Measurements from ENCODE around the gene GATA2. TPM values are rescaled to one million over a fixed set of nuclear protein-coding genes. Genes with fewer than 3 reads are reported as not detected.

Gene GATA2
- not detected in 2 replicates for total RNA-seq

DNA sequence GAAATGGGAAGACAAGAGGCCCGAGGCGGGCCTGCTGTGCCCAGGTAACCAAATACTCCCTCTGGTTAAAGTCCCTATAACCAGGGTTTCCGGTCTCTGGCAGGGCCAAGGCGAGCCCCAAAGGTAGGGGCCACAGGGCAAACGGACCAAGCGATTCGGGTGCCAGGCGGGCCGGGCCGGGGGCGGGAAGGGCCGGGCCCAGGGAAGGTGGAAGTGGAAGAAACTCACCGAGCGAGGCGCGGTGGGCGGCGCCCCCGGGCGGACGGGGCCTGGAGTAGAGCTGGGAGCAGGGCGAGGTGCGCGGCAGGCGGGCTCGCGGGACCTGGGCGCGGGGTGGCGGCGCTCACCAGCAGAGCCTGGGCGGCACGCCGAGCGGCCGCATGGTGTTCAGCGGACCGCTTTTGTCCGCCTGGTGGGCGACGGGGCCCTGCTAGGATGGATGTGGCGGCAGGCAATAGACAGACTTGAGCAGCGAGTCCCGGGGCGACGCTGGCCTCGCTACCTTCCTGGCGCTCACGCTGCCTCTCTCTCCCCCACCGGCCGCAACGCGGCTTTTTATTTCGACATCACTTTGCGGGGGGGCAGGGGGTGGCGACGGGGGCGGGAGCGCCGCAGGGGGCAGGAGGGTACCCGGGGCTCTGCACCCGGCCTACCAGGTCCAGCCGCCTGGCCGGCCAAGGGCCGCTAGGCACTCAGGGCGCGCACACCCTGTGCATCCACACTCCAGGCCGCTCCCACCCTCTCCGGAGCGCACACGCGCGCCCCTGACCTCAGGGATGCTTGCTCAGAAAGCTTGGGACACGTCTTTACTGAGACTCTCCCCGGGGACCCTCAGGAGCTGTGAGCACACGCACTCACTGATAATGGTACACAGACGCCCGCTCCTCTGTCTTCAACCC is at the start of gene GATA2:
TSS of gene GATA2 (minus strand) at position 531 of the 899 bp plus-strand sequence. CDS start 6,170 bp downstream, outside the sequence.
- H3K36me3 Mint-ChIP-seq (ENCODE audit: low read depth), result no peaks in the 10 kb centered on the region
- H3K4me3 Mint-ChIP-seq, result peak within 1 kb of the TSS; percentile 35
- ATAC-seq (ENCODE audit: low read depth) (no peak), DNase-seq (peak; percentile 35)
- peaks cover 57% of the 10 kb centered on the region for H3K27me3 Mint-ChIP-seq
- H3K4me1 Mint-ChIP-seq, result peaks cover 38% of the 10 kb centered on the region
- TF ChIP-seq, protein P1, sequence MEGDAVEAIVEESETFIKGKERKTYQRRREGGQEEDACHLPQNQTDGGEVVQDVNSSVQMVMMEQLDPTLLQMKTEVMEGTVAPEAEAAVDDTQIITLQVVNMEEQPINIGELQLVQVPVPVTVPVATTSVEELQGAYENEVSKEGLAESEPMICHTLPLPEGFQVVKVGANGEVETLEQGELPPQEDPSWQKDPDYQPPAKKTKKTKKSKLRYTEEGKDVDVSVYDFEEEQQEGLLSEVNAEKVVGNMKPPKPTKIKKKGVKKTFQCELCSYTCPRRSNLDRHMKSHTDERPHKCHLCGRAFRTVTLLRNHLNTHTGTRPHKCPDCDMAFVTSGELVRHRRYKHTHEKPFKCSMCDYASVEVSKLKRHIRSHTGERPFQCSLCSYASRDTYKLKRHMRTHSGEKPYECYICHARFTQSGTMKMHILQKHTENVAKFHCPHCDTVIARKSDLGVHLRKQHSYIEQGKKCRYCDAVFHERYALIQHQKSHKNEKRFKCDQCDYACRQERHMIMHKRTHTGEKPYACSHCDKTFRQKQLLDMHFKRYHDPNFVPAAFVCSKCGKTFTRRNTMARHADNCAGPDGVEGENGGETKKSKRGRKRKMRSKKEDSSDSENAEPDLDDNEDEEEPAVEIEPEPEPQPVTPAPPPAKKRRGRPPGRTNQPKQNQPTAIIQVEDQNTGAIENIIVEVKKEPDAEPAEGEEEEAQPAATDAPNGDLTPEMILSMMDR (IDR thresholded peaks at IDR 0.05), result no peak
- H3K27ac Mint-ChIP-seq, result no peak within 1 kb of the TSS
- intact Hi-C loops (cut with micrococcal nuclease), result loop anchor here (5.0 kb wide), 1 partner anchor 114 kb away; no protein-coding TSS in a partner anchor
- ChIA-PET POLR2A (no interaction called here), CTCF (no interaction called here)
- H3K9me3 Mint-ChIP-seq, result no peaks in the 10 kb centered on the region

DNA sequence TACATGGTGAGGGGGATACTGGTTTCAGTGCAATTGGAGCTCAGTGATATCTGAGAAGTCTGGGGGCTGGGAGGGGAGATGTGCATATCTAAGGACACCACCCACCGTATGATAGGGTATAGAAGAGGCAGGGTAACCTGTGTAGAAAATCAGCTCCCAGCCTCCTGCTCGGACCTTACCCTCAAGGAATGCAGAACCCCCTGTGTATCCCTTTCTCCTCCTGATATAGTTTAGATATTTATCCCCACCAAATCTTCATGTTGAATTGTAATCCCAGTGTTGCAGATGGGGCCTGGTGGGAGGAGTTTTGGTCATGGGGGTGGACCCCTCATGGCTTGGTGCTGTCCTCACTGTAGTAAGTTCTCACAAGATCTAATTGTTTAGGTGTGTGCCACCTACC is 48.2 kb upstream of the GATA2 start:
- DNase-seq, result no peak
- TF ChIP-seq, protein P1 (IDR thresholded peaks at IDR 0.05), result no peak
- H3K4me3 Mint-ChIP-seq, result no peak overlapping the region
- ChIA-PET CTCF (no interaction called here), POLR2A (no interaction called here)
- intact Hi-C loops (cut with micrococcal nuclease), result no loop called here
- no peak overlapping the region for H3K27ac Mint-ChIP-seq
- peaks cover 24% of the 10 kb centered on the region for H3K27me3 Mint-ChIP-seq
- no peaks in the 10 kb centered on the region for H3K4me1 Mint-ChIP-seq
- no peak for ATAC-seq (ENCODE audit: low read depth)
- H3K36me3 Mint-ChIP-seq (ENCODE audit: low read depth), result no peaks in the 10 kb centered on the region
- peaks cover 11% of the 10 kb centered on the region for H3K9me3 Mint-ChIP-seq

DNA sequence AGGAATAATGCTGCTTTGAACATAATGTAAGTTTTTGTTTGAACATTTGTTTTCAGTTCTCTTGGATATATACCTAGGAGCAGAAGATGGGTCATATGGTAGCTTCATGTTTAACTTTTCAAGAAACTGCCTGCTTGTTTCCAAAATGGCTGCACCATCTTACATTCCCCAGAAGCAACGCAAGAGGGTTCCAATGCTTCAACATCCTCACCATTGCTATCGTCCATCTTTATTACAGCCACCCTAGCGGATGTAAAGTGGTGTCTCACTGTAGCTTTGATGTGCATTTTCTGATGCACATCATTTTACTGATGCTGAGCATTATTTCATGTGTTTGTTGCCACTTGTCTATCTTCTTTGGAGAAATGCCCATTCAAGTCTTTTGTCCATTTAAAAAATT is 46.4 kb upstream of the GATA2 start:
- H3K27me3 Mint-ChIP-seq, result peaks cover 34% of the 10 kb centered on the region
- no peaks in the 10 kb centered on the region for H3K4me1 Mint-ChIP-seq
- H3K27ac Mint-ChIP-seq, result no peak overlapping the region
- no peak for ATAC-seq (ENCODE audit: low read depth)
- ChIA-PET POLR2A (no interaction called here), CTCF (interaction anchor here (0.7 kb wide), 1 partner anchor 134 kb away, joined by 3 read pairs; no protein-coding TSS in a partner anchor)
- no peak overlapping the region for H3K4me3 Mint-ChIP-seq
- no peak for DNase-seq
- intact Hi-C loops (cut with micrococcal nuclease), result no loop called here
- no peaks in the 10 kb centered on the region for H3K36me3 Mint-ChIP-seq (ENCODE audit: low read depth)
- TF ChIP-seq, protein P1 (IDR thresholded peaks at IDR 0.05), result no peak
- H3K9me3 Mint-ChIP-seq, result peaks cover 11% of the 10 kb centered on the region

DNA sequence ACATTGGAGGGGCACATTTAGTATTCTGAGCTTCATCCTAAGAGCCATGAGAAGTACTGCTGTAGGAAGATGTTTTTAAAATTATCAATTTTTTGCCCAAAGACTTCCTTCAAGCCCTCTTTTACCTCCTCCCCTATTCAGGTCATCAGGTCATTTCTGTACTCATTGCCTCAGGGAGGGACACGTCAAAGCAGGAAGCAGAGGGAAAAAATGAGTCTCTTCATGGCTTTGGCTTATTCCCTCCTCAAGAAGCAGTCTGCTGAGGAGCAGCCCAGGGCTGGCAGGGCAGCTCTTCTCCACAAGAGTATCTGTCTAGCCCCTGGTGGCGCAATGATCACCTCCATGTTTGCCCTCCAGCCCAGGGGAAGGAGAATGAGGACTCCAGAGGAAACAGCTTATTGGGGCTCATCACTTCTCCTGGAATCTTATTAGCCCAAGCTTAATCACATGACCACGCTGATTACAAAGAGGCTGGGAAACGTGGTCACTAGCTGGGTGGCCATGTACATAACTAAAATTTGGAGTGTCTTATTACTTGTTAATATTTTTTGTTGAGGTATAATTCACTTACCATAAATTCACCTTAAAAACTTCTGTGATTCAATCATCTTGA is 44.2 kb upstream of the GATA2 start:
- POLR2A ChIA-PET, result no interaction called here
- TF ChIP-seq, protein P1 (IDR thresholded peaks at IDR 0.05), result no peak
- intact Hi-C loops (cut with micrococcal nuclease), result no loop called here
- Mint-ChIP-seq H3K36me3 (ENCODE audit: low read depth) (no peaks in the 10 kb centered on the region), H3K9me3 (no peaks in the 10 kb centered on the region), H3K4me1 (no peaks in the 10 kb centered on the region), H3K27ac (no peak overlapping the region), H3K4me3 (no peak overlapping the region), H3K27me3 (peaks cover 40% of the 10 kb centered on the region)
- CTCF ChIA-PET, result no interaction called here
- ATAC-seq (ENCODE audit: low read depth) (no peak), DNase-seq (no peak)

All from activated B cell treated with CpG ODN at 0.5 μM for 24 hours (primary cell).